GM13977 (cell line): ENCODE results near the gene AKT3.
A peak's percentile ranks its signal among the peaks of the same experiment; 100 is the strongest.

Source experiments
- DNase-seq: peaks from one replicate; pipeline ENCODE4 v3.0.0; 2012; ENCODE audit warnings: low spot score
- CTCF ChIP-seq: IDR thresholded peaks from 2 replicates; pipeline ENCODE4 v1.5.1; 2012; ENCODE audit warnings: mild to moderate bottlenecking, control low read depth; ENCODE audit not compliant: insufficient read depth; ENCODE audit errors: extremely low read depth, missing control alignments
- in situ Hi-C: fragments of 300-500 bp; cut with MboI; formaldehyde crosslinking; loops from one replicate; pipeline ENCODE4 v1.12.0; 2022; ENCODE audit warnings: low sequenced_read_pairs, low pct_unique_long_range_greater_than_20kb, mixed read lengths, inconsistent platforms; ENCODE audit not compliant: unreplicated experiment

The AKT3 gene

DNA sequence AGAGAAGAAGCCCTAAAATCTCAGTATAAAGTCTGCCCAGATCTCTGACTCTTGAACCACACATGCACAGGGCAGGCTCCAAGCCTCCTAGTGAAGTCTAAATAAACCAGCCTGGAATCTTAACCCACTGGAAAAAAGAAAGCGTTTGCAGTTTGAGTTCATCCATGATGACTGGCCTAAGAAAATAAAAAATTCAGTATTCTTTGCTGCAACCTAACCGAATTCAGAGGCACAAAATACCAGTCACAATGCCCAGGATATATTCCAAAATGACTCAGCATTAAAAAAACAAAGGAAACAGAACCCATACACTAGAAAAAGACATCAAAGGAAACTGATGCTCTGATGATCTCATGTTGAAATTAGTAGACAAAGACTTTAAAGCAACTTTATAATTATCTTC lies 325.0 kb downstream of the AKT3 start:
- no peak for TF ChIP-seq CTCF
- in situ Hi-C loops = no loop called here
- DNase-seq = no peak

- TF ChIP-seq CTCF = no peak
- in situ Hi-C loops = no loop called here
- DNase-seq = no peak
These were observed 326.3 kb downstream of the AKT3 start for GRCh38 chr1:243523766-243524165.

GRCh38 chr1:243520831-243521230 lies 329.2 kb downstream of the AKT3 start:
- in situ Hi-C loops = no loop called here
- no peak for TF ChIP-seq CTCF
- DNase-seq = no peak

- no peak for DNase-seq
- in situ Hi-C loops = no loop called here
- TF ChIP-seq CTCF = no peak
These were observed 335.1 kb downstream of the AKT3 start for GRCh38 chr1:243514927-243515326.

- peak; percentile 64 for DNase-seq
- in situ Hi-C loops = no loop called here
- no peak for TF ChIP-seq CTCF
These were observed 336.1 kb downstream of the AKT3 start for GRCh38 chr1:243513726-243514491.

GRCh38 chr1:243510928-243511327 lies 339.1 kb downstream of the AKT3 start:
- TF ChIP-seq CTCF = no peak
- in situ Hi-C loops = no loop called here
- DNase-seq = no peak
